ENCODE measurements around the gene PCYOX1L.
A peak's percentile ranks its signal among the peaks of the same experiment; 100 is the strongest.

Gene PCYOX1L

GRCh38 chr5:149315753-149316152, 42.1 kb upstream of the PCYOX1L start:
- H3K9ac ChIP-seq (ENCODE audit: low read length) = no peak overlapping the region
- H3K36me3 ChIP-seq (ENCODE audit: insufficient read depth, low read length) = no peaks in the 10 kb centered on the region
- H2AFZ ChIP-seq (ENCODE audit: low read length) = no peak overlapping the region
- H3K79me2 ChIP-seq (ENCODE audit: insufficient read depth, low read length) = no peaks in the 10 kb centered on the region
- no peak overlapping the region for H3K4me2 ChIP-seq (ENCODE audit: low read length)
- no peaks in the 10 kb centered on the region for H3K9me2 ChIP-seq (ENCODE audit: low read depth, low read length)
- H3K4me1 ChIP-seq (ENCODE audit: insufficient read depth, low read length, severe bottlenecking) = no peaks in the 10 kb centered on the region
- no peaks in the 10 kb centered on the region for H4K20me1 ChIP-seq (ENCODE audit: insufficient read depth, low read length)
- no peak for TF ChIP-seq CTCF (IDR thresholded peaks at IDR 0.05; ENCODE audit: low read length)
- TF ChIP-seq EZH2 (IDR thresholded peaks at IDR 0.05; ENCODE audit: borderline replicate concordance, low read length) = no peak
- H3F3A ChIP-seq (ENCODE audit: insufficient read depth, low read length) = no peaks in the 10 kb centered on the region
- H3K4me3 ChIP-seq (ENCODE audit: low read depth, low read length, poor library complexity, severe bottlenecking) = no peak overlapping the region
- no peak overlapping the region for H3K27ac ChIP-seq (ENCODE audit: low read depth, low read length, poor library complexity, severe bottlenecking)
- H3K9me3 ChIP-seq (ENCODE audit: low read length) = no peaks in the 10 kb centered on the region
- H3K27me3 ChIP-seq (ENCODE audit: insufficient read depth, low read length) = 0 out of 2 replicates have a peak, but pooled peaks cover 10% of the 10 kb centered on the region

GRCh38 chr5:149317281-149318048, 40.4 kb upstream of the PCYOX1L start:
- Histone ChIP-seq H3K27me3 (ENCODE audit: insufficient read depth, low read length) (no peaks in the 10 kb centered on the region), H3K9me3 (ENCODE audit: low read length) (no peaks in the 10 kb centered on the region), H3K9ac (ENCODE audit: low read length) (no peak overlapping the region), H3K9me2 (ENCODE audit: low read depth, low read length) (no peaks in the 10 kb centered on the region), H3K79me2 (ENCODE audit: insufficient read depth, low read length) (no peaks in the 10 kb centered on the region), H3K27ac (ENCODE audit: low read depth, low read length, poor library complexity, severe bottlenecking) (no peak overlapping the region), H3K4me1 (ENCODE audit: insufficient read depth, low read length, severe bottlenecking) (no peaks in the 10 kb centered on the region), H3F3A (ENCODE audit: insufficient read depth, low read length) (no peaks in the 10 kb centered on the region), H3K36me3 (ENCODE audit: insufficient read depth, low read length) (no peaks in the 10 kb centered on the region), H2AFZ (ENCODE audit: low read length) (no peak overlapping the region), H3K4me2 (ENCODE audit: low read length) (no peak overlapping the region), H3K4me3 (ENCODE audit: low read depth, low read length, poor library complexity, severe bottlenecking) (no peak overlapping the region), H4K20me1 (ENCODE audit: insufficient read depth, low read length) (no peaks in the 10 kb centered on the region)
- TF ChIP-seq CTCF (IDR thresholded peaks at IDR 0.05; ENCODE audit: low read length) (peak; percentile 84), EZH2 (IDR thresholded peaks at IDR 0.05; ENCODE audit: borderline replicate concordance, low read length) (no peak)

GRCh38 chr5:149319174-149319573, 38.7 kb upstream of the PCYOX1L start:
- no peaks in the 10 kb centered on the region for H3K27me3 ChIP-seq (ENCODE audit: insufficient read depth, low read length)
- no peaks in the 10 kb centered on the region for H3K9me3 ChIP-seq (ENCODE audit: low read length)
- H3K4me3 ChIP-seq (ENCODE audit: low read depth, low read length, poor library complexity, severe bottlenecking) = no peak overlapping the region
- H3K9ac ChIP-seq (ENCODE audit: low read length) = no peak overlapping the region
- H4K20me1 ChIP-seq (ENCODE audit: insufficient read depth, low read length) = no peaks in the 10 kb centered on the region
- TF ChIP-seq EZH2 (IDR thresholded peaks at IDR 0.05; ENCODE audit: borderline replicate concordance, low read length) = no peak
- no peak for TF ChIP-seq CTCF (IDR thresholded peaks at IDR 0.05; ENCODE audit: low read length)
- H3K27ac ChIP-seq (ENCODE audit: low read depth, low read length, poor library complexity, severe bottlenecking) = no peak overlapping the region
- no peak overlapping the region for H3K4me2 ChIP-seq (ENCODE audit: low read length)
- H3F3A ChIP-seq (ENCODE audit: insufficient read depth, low read length) = no peaks in the 10 kb centered on the region
- H2AFZ ChIP-seq (ENCODE audit: low read length) = no peak overlapping the region
- H3K4me1 ChIP-seq (ENCODE audit: insufficient read depth, low read length, severe bottlenecking) = no peaks in the 10 kb centered on the region
- no peaks in the 10 kb centered on the region for H3K79me2 ChIP-seq (ENCODE audit: insufficient read depth, low read length)
- H3K9me2 ChIP-seq (ENCODE audit: low read depth, low read length) = no peaks in the 10 kb centered on the region
- H3K36me3 ChIP-seq (ENCODE audit: insufficient read depth, low read length) = no peaks in the 10 kb centered on the region

Measured in OCI-LY1 (cell line).